Thymus (tissue), 11 donors: ENCODE data around the gene SEL1L3. TPM values are rescaled to one million over a fixed set of nuclear protein-coding genes. Genes with fewer than 3 reads are reported as not detected.

ENCODE experiments used
- DNase-seq, 9 donors: peaks; one replicate each; pipeline ENCODE4 v3.0.0-alpha.2; 2013; ENCODE audit warnings: low spot score in 9 of 9, low read depth in 6 of 9, missing footprints in 1 of 9
- H3K27ac ChIP-seq, 2 donors: one replicate each; pipeline ENCODE4 v1.5.1; 2013; ENCODE audit warnings: control low read depth in 1 of 2, low read depth in 1 of 2, low read length in 1 of 2, mild to moderate bottlenecking in 1 of 2, moderate library complexity in 1 of 2
- H3K27me3 ChIP-seq, 2 donors: one replicate each; pipeline ENCODE4 v1.5.1; 2013; ENCODE audit warnings: low read length in 1 of 2; ENCODE audit not compliant: control insufficient read depth in 2 of 2, insufficient read depth in 1 of 2
- H3K36me3 ChIP-seq, 2 donors: one replicate each; pipeline ENCODE4 v1.5.1; 2013; ENCODE audit warnings: low read length in 1 of 2, mild to moderate bottlenecking in 1 of 2, moderate library complexity in 1 of 2; ENCODE audit not compliant: control insufficient read depth in 2 of 2, insufficient read depth in 2 of 2
- H3K4me1 ChIP-seq, 2 donors: one replicate each; pipeline ENCODE4 v1.5.1; 2013; ENCODE audit warnings: low read length in 2 of 2; ENCODE audit not compliant: control insufficient read depth in 2 of 2, insufficient read depth in 2 of 2
- H3K4me3 ChIP-seq, 2 donors: one replicate each; pipeline ENCODE4 v1.5.1; 2013; ENCODE audit warnings: low read length in 2 of 2, control low read depth in 1 of 2, mild to moderate bottlenecking in 1 of 2
- H3K9me3 ChIP-seq, 2 donors: one replicate each; pipeline ENCODE4 v1.5.1; 2013; ENCODE audit warnings: low read length in 1 of 2, mild to moderate bottlenecking in 1 of 2; ENCODE audit not compliant: control insufficient read depth in 2 of 2, insufficient read depth in 1 of 2
- WGBS: extraction: QIAGEN DNeasy Blood & Tissue Kit; methylation state at CpG from one replicate; pipeline ENCODE4 v1.1.7; 2013; 5-methylcytosine and 5-hydroxymethylcytosine counted together
- polyA plus RNA-seq: library from polyadenylated mRNA; stranded (reverse); fragments of 200-250 nt; gene quantifications from one replicate; pipeline ENCODE4 v1.2.3, GENCODE V29; 2013
- total RNA-seq: library from RNA; stranded (reverse); fragments of 120-200 nt; gene quantifications from one replicate; pipeline ENCODE4 v1.2.4, GENCODE V29; 2013
- donor health status: healthy.

SEL1L3 gene
- total and polyA plus RNA-seq, 2 donors = 6.8 to 27.4 TPM

DNA sequence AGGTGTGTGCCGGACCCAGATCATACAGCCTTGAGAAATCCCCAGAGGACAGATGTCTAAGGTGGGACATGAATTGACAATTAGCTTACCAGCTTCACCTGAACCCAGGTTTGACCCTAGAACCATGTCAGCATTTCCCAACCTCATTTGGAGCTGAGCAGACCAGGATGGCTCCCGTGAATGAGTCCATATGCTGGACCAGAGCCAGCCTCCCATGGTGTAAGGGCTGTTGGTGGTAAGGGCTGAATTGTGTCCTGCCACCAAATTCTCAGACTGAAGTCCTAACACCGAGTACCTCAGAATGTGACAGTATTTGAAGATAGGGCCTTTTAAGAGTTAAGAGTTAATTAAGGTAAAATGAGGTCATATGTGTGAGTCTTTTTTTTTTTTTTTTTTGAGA is 118.8 kb downstream of the SEL1L3 start:
- H3K27me3 ChIP-seq = no peaks in the 10 kb centered on the region
- H3K4me3 ChIP-seq = no peak overlapping the region
- no peaks in the 10 kb centered on the region for H3K4me1 ChIP-seq
- H3K9me3 ChIP-seq = no peaks in the 10 kb centered on the region
- no peak overlapping the region for H3K27ac ChIP-seq
- H3K36me3 ChIP-seq = no peaks in the 10 kb centered on the region
- WGBS = 92% methylated on average over 3 of the region's 3 CpGs
- no peak for DNase-seq

DNA sequence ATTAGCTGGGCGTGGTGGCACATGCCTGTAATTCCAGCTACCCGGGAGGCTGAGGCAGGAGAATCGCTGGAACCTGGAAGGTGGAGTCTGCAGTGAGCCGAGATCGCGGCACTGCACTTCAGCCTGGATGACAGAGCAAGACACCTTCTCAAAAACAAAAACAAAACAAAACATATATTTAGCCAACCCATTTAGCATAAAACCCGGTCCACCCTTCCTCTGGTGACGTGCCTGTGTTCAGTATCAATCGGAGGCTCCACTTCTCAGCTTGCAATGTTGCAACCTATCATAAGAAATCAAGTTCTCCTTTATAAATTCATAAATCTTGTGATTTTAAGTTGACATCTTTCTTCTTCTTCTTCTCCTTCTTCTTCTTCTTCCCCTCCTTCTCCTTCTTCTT is 133.2 kb downstream of the SEL1L3 start:
- H3K4me3 ChIP-seq = no peak overlapping the region
- H3K27ac ChIP-seq = no peak overlapping the region
- H3K36me3 ChIP-seq = no peaks in the 10 kb centered on the region
- H3K4me1 ChIP-seq = no peaks in the 10 kb centered on the region
- WGBS = 94% methylated on average over 9 of the region's 9 CpGs
- no peaks in the 10 kb centered on the region for H3K9me3 ChIP-seq
- no peaks in the 10 kb centered on the region for H3K27me3 ChIP-seq
- DNase-seq = no peak

DNA sequence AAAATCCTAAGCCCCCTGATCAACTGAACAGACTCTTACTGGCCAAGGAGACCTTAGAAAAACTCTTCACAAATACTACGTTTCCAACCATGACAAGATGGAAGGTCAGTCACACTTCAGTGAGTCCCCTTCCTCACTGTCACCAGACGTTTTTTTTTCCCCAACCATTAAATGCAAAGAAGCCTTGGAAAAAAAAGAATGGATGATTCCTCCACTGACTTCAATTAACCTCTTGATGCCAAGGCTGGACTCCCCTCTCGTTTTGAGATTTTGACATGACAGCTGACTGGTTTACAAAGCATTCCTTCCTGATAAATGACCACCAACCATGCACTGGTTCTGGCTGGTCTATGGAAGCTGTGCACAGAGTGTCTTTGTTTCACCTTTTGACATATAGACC is 133.9 kb downstream of the SEL1L3 start:
- H3K4me1 ChIP-seq = no peaks in the 10 kb centered on the region
- no peaks in the 10 kb centered on the region for H3K36me3 ChIP-seq
- H3K9me3 ChIP-seq = no peaks in the 10 kb centered on the region
- no peak overlapping the region for H3K4me3 ChIP-seq
- no peak overlapping the region for H3K27ac ChIP-seq
- no peak for DNase-seq
- 81% methylated on average over 3 of the region's 3 CpGs for WGBS
- H3K27me3 ChIP-seq = no peaks in the 10 kb centered on the region

DNA sequence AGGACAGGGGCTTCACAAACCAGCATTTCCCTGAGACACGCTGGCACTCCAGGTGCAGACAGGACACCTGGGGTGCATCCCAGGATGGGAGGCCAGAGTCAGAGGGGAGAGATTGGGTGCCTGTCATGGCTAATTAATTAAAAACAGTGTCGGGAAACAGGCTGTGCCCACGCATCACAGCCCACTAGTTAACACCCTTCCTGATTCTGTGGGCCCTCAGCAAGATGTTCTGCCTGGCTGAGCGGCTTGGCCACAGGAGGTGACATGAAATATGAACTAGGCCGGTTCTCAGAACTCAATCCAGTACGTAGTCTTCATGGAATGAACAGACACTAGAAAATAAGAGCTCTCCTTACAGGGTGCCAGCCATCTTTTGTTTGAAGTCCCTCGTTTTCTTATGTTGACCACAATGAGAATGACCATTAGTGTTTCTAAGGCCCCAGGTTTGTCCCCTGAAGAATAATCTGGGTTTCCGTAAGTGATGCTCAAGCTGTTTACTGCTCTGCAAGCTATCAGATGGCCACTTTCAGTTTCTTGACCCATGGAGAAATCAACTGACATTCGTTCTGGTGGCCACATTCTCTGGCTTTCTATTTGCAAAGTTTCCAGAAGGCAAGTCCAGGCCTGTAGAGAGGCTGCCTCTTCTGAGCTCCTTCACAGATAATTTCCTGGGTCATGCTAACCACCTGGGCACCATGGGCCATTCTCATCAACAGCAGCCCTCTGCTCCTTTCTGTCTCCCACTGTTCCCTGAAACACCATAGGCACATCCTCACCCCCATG is 134.9 kb downstream of the SEL1L3 start:
- 93% methylated on average over 9 of the region's 9 CpGs for WGBS
- Histone ChIP-seq H3K9me3 (no peaks in the 10 kb centered on the region), H3K4me3 (no peak overlapping the region), H3K4me1 (no peaks in the 10 kb centered on the region), H3K27ac (peak overlapping the region in 1 of 2 donors; percentile 5), H3K36me3 (no peaks in the 10 kb centered on the region), H3K27me3 (no peaks in the 10 kb centered on the region)
- DNase-seq = peak in 1 of 9 donors; percentile 13

DNA sequence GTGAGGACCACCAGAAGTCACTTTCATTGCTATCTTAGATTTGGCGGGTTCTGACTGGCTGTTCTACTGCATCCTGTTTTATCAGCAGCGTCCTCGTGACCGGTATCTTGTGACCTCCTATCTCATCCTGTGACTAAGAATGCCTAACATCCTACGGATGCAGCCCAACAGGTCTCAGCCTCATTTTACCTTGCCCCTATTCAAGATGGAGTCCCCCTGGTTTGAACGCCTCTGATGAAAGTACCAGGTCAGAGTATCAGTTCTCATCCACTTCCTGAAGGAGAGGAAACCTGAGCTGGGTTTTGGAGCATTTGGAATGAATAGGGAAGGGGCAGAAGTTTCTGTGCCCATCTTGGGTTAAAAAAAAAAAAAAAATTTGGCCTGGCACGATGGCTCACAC is 136.9 kb downstream of the SEL1L3 start:
- no peaks in the 10 kb centered on the region for H3K36me3 ChIP-seq
- H3K9me3 ChIP-seq = no peaks in the 10 kb centered on the region
- WGBS = 64% methylated on average over 7 of the region's 7 CpGs
- H3K27ac ChIP-seq = no peak overlapping the region
- no peak overlapping the region for H3K4me3 ChIP-seq
- DNase-seq = no peak
- no peaks in the 10 kb centered on the region for H3K4me1 ChIP-seq
- H3K27me3 ChIP-seq = no peaks in the 10 kb centered on the region

DNA sequence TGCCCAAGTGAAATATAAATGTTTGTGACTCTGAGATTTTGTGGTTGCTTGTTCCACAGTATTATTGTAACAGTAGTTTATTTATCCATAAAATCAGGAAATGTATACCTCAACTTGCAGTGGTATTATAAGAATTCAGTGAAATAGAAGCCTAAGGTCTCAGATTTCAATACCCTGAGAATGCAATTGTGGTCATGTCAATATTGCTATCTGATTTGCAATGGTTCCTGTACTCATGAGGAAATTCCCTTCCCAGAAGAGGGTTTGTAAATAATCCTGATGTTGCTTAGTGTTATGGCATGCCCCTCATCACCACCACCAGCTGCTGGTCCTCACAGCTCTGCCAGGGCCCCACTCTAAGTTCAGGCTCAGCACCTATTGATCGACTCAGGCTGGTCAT is 139.4 kb downstream of the SEL1L3 start:
- H3K9me3 ChIP-seq = no peaks in the 10 kb centered on the region
- DNase-seq = no peak
- 91% methylated on average over 1 of the region's 1 CpG for WGBS
- no peaks in the 10 kb centered on the region for H3K36me3 ChIP-seq
- no peak overlapping the region for H3K27ac ChIP-seq
- no peaks in the 10 kb centered on the region for H3K4me1 ChIP-seq
- H3K4me3 ChIP-seq = no peak overlapping the region
- H3K27me3 ChIP-seq = no peaks in the 10 kb centered on the region

DNA sequence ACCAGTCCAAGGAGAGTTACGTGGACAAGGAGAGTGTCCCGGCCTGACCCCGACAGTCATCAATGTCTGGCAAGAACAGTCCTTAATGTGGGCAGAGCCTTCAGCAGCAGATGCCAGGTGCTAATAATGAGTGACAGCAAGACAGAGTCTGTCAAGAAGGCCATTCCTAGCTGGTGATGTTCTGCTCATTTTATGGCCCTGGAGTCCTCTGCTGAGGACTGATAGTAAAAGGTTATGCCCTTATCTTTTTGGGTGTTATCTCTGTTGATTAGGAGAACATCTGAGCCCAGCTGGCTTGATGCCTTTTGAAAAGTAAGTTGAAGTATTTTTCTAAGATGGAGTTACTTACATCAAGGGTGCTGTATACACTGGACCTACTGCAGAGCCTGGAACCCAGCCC is 139.8 kb downstream of the SEL1L3 start:
- H3K9me3 ChIP-seq = no peaks in the 10 kb centered on the region
- H3K4me3 ChIP-seq = no peak overlapping the region
- no peaks in the 10 kb centered on the region for H3K27me3 ChIP-seq
- H3K36me3 ChIP-seq = no peaks in the 10 kb centered on the region
- no peak overlapping the region for H3K27ac ChIP-seq
- no peak for DNase-seq
- WGBS = 92% methylated on average over 3 of the region's 3 CpGs
- H3K4me1 ChIP-seq = no peaks in the 10 kb centered on the region

DNA sequence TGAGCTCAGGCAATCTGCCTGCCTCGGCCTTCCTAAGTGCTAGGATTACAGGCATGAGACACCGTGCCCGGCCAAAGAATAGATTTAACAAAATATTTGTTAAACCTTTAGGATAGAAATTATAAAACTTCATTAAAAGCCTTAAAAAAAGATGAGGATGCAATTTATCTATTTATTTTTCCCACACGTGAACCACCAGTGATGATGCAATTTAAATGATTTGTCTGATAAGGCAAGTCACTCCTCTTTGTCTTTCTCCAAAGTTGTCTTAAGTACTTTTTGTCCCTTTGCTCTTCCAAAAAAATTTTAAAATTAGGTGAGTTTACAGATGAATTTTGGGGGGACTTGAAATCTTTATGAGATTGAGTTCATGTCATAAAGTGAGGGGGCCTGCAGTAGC is 149.0 kb downstream of the SEL1L3 start:
- Histone ChIP-seq H3K27ac (no peak overlapping the region), H3K4me3 (no peak overlapping the region), H3K9me3 (no peaks in the 10 kb centered on the region), H3K36me3 (no peaks in the 10 kb centered on the region), H3K27me3 (no peaks in the 10 kb centered on the region), H3K4me1 (no peaks in the 10 kb centered on the region)
- 96% methylated on average over 4 of the region's 4 CpGs for WGBS
- no peak for DNase-seq

DNA sequence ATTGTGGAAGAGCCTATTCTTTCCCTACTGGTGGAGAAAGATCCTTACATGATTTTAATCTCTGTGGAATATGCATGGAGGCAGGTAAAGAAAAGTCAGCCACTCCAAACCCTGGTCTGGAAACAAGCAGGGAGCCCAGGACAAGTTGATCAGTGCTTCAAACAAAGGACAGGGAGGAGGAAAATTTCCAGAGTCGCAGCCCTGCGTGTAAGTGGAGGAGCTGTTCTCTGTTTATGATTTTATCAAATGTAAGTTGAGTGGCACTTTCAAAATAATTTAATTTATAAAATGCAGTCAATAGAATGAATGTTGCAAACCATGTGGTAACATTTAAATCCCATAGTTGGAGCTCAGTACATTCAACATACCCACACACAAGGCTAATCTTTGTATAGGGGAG is 150.2 kb downstream of the SEL1L3 start:
- Histone ChIP-seq H3K36me3 (no peaks in the 10 kb centered on the region), H3K4me1 (no peaks in the 10 kb centered on the region), H3K4me3 (no peak overlapping the region), H3K9me3 (no peaks in the 10 kb centered on the region), H3K27me3 (no peaks in the 10 kb centered on the region), H3K27ac (no peak overlapping the region)
- no peak for DNase-seq
- WGBS = 98% methylated on average over 2 of the region's 2 CpGs
